ENCODE measurements around the gene SCN3A.

DNA sequence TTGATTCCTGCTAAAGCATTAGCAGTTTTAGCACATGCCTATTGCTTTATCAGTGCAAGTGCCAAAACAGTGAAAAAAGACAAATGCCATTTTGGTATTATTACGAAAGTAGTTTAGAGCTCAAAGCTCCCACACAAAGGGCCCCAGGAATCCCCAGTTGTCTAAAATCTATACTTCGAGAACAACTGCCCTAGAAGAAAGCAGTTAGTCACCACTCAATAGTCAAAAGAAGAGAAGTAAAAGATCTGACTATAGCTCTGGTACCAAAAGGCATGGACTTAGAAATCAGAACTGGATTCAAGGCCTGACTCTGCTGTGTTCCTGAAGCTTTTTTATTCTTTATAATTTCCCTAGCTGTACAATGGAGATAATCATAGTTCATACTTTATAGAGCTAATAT, 21.8 kb downstream of the SCN3A start:
- no peak for TF ChIP-seq POLR2AphosphoS5 (IDR thresholded peaks at IDR 0.05; ENCODE audit: insufficient read depth, low read depth, low read length)
- TF ChIP-seq, protein P1, sequence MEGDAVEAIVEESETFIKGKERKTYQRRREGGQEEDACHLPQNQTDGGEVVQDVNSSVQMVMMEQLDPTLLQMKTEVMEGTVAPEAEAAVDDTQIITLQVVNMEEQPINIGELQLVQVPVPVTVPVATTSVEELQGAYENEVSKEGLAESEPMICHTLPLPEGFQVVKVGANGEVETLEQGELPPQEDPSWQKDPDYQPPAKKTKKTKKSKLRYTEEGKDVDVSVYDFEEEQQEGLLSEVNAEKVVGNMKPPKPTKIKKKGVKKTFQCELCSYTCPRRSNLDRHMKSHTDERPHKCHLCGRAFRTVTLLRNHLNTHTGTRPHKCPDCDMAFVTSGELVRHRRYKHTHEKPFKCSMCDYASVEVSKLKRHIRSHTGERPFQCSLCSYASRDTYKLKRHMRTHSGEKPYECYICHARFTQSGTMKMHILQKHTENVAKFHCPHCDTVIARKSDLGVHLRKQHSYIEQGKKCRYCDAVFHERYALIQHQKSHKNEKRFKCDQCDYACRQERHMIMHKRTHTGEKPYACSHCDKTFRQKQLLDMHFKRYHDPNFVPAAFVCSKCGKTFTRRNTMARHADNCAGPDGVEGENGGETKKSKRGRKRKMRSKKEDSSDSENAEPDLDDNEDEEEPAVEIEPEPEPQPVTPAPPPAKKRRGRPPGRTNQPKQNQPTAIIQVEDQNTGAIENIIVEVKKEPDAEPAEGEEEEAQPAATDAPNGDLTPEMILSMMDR (IDR thresholded peaks at IDR 0.05; ENCODE audit: extremely low read depth in 1 of 2, insufficient read depth in 1 of 2, low read depth in 1 of 2, low read length in 2 of 2): no peak
